Stimulated activated CD8-positive, alpha-beta memory T cell treated with anti-CD3 and anti-CD28 coated beads, Interleukin-2, amount 100 ng/mL, for 48 hours (primary cell): ENCODE measurements around the gene HNF4A.
"Not testable (repeated sequence)": the region's sequence is repeated elsewhere in the genome, so short reads cannot be mapped to it uniquely, and the experiment has no call there.

ENCODE experiments used
- DNase-seq, 2 donors: peaks; one replicate each; pipeline ENCODE4 v3.0.0-alpha.2; 2020; ENCODE audit warnings: low read depth in 2 of 2

HNF4A gene

GRCh38 chr20:44355498-44356352, at the start of gene HNF4A:
Gene HNF4A, plus strand, starts transcription at chr20:44355699. Its CDS starts 106 bp downstream, at chr20:44355805.
- DNase-seq = no peak

DNA sequence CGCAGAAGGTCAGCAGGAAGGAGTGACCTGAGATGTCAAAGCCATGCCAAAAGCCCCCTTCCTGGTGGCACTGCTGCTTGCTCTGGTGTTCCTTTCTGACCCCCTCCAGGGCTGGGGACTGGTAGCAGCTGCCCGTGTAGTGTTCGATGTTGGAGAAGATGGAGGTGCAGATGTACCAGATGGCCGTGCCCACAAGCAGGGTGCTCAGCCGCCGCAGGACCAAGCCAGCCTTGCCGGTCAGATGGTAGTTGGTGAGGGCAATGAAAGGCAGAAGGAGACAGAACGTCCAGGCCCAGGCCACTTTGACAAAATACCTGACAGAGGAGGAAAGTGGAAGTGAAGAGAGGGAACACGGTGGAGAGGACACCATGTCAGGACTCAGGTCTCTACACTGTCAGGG, 48.6 kb upstream of the HNF4A start:
- no peak for DNase-seq

DNA sequence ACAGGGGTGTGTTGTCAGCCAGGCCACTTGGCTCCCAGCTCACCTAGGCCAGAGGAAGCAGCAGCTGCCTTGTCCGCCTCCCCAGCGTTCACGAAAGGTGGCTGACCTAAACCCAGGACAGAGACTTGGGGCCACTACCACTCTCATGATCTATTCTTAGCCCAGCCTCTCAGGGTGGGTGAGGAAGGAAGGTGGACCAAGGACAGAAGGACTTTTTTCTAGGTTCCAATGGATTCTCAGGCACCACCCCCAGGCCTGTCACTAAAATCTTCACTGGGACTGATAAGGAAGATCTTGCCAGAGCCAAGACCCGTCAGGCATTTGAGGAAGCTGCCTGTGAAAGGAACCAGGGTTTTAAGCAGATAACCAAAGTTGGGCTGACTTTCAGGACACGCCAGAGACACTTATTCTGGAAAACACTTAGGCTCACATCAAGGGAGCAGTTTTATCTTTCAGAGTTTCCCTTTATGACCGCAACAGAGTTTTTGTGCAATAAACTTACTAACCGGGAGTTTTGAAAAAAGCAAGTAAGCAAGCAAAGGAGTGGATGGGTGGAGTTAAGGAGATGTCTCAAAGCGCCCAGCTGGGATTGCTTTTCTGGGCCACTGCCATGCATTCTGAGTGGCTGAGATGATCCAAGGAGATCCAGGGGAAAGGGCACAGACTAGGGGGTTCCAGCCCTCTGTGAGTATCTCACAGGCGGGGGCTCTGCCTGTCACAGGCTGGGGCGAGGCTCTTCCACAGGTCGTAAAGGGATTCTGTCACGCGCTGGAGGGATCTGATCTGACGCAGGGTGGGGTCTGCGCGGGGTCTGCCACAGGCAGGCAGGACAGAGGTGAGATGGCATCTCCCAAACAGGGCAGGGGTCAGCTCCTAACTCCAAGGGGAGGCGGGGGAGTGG, 45.5 kb upstream of the HNF4A start:
- DNase-seq = no peak

GRCh38 chr20:44310664-44311639, 44.5 kb upstream of the HNF4A start, which contains the start of gene FITM2:
Gene FITM2, minus strand, starts transcription at chr20:44311202. Its CDS starts 54 bp downstream, at chr20:44311148.
- peak; percentile 97 to 98 for DNase-seq

DNA sequence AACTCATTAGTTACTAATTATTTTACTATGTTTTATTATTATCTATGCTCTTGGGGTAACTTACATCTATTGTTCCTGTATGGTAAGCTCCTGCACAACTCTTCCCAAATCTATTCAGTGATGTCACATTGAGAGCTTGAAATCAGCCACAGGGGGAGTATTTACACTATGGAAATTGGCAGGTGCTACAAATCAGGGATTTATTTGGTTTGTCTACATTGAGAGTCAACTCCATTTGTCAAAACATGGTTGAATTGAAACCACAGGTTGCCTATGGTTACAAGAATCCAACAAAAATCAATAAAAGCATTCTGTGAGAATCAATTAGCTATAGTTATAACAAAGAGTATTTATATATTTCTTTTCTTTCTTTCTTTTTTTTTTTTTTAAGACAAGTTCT, 40.6 kb upstream of the HNF4A start:
- no peak for DNase-seq

- no peak for DNase-seq
These were observed 35.6 kb upstream of the HNF4A start for GRCh38 chr20:44319839-44320422.

- no peak for DNase-seq
These were observed 31.2 kb upstream of the HNF4A start for GRCh38 chr20:44324343-44324742.

- DNase-seq = no peak
These were observed 28.9 kb upstream of the HNF4A start for GRCh38 chr20:44326391-44327159.

DNA sequence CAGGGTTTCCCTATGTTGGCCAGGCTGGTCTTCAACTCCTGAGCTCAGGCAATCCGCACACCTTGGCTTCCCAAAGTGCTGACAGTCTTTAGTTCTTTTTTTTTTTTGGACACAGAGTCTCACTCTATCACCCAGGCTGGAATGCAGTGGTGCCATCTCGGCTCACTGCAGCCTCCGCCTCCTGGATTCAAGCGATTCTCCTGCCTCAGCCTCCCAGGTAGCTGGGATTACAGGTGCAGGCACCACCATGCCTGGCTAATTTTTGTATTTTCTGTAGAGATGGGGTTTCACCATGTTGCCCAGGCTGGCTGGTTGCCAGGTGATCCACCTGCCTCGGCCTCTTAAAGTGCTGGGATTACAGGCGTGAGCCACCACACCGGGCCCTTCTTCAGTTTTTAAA, 27.8 kb upstream of the HNF4A start:
- DNase-seq = not testable (repeated sequence)

- no peak for DNase-seq
These were observed 27.1 kb upstream of the HNF4A start for GRCh38 chr20:44328428-44328827.

GRCh38 chr20:44331201-44331600, 24.3 kb upstream of the HNF4A start:
- DNase-seq = no peak

DNA sequence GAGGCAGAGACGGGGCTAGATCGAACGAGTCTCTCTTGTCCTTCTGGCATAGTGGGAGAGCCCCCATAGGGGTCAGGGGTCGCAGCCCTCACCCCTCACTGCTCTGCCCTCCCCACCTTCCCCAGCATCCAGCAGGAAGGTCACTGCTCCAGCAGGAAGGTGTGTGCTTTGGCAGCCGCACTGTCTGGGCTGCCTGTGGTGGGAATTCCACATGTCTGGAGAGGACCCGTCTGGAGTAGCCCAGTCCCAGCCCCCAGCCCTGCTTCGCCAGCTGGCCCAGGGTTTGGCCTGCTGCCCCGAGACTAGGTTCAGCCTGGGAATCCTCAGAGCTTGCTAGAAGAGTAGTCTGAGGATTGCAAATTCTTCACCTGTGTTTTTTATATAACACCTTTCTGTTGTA, 21.2 kb upstream of the HNF4A start:
- DNase-seq = no peak

- DNase-seq = no peak
These were observed 20.8 kb upstream of the HNF4A start for GRCh38 chr20:44334709-44335108.

DNA sequence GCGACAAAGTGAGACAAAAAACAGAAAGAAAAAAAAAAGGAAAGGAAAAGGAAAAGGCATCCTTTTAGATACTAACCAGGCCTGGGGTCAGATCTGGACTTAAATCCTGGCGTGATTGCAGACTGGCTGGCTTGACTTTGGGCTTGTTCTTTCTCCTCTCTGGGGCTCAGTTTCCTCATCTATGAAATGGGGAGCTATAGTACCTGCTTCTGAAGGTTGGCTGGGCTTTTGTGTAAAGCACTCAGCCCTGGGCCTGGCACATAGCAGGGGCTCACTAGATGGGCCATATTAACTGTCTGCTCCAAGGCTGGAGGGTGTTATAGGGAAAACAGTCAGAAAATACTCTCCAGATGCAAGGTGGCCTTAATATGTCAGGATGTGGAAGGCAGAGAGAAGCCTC, 19.8 kb upstream of the HNF4A start:
- no peak for DNase-seq

DNA sequence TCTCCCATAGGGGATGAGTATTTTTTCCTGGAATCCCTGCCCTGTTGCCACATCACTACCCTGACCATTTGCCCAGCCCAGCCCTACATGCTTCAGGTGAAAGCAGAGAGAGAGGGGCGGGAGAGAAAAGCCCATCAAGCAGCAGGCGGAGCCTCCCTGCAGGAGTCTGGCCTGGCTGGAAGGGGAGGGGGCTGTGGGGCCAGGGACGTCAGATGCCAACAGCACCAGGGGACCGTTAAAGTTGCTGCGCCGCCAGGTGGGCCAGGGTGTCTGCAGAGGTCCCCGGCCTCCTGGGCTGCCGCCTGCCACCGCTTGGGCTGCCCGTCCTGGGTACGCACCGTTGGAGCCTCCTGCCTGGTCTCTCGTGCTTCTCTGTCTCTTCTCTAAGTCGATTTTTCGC, 19.4 kb upstream of the HNF4A start:
- no peak for DNase-seq

DNA sequence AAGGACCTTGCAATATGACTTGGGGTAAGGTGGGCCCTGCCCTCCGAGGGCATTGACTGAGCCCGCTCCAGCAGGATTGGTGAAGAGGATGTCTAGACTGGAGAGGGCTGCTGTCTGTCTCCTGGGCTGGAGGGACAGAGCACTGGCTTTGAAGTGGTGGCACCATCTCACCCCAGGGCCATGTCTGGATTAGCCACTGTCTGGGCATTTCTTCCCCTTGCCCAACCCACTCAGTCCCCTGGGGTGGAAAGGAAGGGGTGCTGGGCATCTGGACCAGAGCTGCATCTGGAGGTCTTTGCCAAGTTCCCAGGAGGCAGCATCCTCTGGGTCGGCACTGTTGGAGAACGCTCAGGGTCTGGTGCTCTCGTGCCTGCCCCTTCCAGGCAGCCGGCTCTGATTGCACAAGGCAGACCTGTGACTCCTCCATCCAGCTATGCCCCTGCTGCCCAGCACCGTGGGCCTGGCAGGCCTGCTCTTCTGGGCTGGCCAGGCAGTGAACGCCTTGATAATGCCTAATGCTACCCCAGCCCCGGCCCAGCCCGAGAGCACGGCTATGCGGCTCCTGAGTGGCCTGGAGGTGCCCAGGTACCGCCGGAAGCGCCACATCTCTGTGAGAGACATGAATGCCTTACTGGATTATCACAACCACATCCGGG, 18.6 kb upstream of the HNF4A start, which contains the start of gene R3HDML:
R3HDML (plus strand) TSS at position 319 of the 656 bp plus-strand sequence; CDS start at position 434, 115 bp downstream.
- DNase-seq = no peak

GRCh38 chr20:44342248-44342647, 13.3 kb upstream of the HNF4A start:
- DNase-seq = no peak

GRCh38 chr20:44343162-44343675, 12.3 kb upstream of the HNF4A start:
- DNase-seq = no peak

GRCh38 chr20:44344723-44345122, 10.8 kb upstream of the HNF4A start:
- DNase-seq = no peak
